ENCODE data around the gene MYL5.

GRCh38 chr4:709348-709747 is 35.0 kb downstream of the MYL5 start:
- no peak for TF ChIP-seq ZNF776 (tag by site-specific recombination; IDR thresholded peaks at IDR 0.05; ENCODE audit: borderline replicate concordance)
- TF ChIP-seq BCL11A (tag by site-specific recombination; IDR thresholded peaks at IDR 0.05; ENCODE audit: low read depth) = no peak

Measured in HEK293 (cell line).